Stimulated activated CD4-positive, alpha-beta T cell treated with anti-CD3 and anti-CD28 coated beads, Interleukin-2, amount 100 ng/mL, for 24 hours (primary cell): ENCODE data around the gene MRPS14.

Source experiments
- DNase-seq, 2 donors: peaks; one replicate each; pipeline ENCODE4 v3.0.0-alpha.2; 2020

MRPS14 gene

DNA sequence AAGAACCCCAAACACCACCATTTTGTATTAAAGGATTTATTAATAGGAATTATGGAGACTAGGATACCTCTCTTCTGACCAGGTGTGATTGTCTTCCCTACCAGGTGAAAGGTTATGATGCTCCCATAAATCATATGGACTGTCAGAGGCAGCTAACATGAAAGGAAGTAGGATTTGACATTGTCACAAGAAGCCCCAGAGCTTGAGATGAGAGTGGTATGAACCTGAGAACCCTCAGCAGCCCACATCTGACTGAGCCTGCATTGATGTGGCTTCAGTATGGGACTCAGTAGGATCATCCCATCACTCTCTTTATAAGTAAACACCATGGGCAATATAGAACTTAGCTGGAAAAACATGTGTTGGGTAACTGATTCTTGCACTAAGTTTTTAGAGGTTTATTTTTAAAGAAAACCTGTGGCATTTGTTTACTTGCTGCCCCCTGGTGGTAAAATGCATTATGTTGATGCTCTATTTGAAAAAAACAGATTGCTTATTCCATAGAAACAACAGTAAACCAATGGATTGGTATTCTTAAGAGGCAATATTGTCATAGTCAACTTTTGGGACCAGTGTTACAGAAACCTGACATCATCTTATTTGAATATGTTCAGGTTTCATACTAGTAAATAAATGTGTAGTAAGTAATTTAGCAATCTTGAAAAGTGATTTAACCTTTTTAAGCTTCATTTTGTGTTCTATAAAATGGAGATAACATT, 40.1 kb downstream of the MRPS14 start:
- peak in 1 of 2 donors; percentile 44 for DNase-seq

DNA sequence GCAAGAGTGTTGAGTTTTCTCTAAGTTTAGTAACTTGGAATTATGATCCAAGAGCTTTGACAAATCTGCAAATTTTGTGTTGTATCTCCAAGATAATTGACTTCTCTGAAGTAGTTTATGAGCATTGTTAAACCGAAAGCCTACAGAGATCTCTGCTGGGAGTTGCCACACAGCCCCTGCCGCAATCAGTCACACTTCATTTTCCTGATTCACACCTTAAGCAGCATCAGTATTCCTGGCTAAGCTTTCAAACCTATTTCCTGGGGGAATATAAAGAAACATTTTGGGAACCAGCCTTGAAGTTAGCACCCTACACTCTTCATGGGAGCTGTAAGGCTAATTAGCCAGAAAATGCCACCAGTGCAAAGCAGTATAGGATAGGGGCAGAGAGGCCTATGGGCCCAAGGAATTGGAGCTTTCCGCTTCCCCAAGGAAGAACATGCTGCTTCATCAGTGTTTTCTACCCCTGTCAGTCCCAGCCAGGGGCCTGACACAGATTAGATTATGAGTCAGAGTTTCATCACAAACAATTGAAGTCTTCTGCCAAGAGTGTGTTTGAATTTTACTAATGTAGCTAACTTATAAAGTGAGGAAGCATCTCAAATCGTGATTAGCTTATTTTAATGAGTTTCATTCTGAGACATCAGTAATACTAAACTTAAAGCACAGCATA, 46.7 kb downstream of the MRPS14 start:
- no peak for DNase-seq

DNA sequence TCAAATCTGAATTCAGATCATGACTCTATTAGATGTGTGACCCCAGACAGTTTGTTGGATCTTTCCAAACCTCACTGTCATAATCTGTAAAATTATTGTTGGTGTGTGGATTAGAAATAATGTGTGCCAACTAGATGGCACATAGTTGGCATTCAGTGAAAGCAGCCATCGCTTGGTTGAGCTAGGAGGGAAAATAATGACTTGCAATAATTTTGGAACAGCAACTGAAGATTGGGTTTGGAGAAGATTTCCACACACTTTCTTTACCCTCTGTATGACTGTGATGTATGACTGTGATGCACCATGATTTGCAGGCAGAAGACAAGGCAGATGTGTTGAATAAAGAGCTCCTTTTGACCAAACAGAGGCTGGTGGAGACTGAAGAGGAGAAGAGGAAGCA, 47.5 kb downstream of the MRPS14 start:
- no peak for DNase-seq

- DNase-seq = no peak
Observed at GRCh38 chr1:174974711-174975119, 48.5 kb downstream of the MRPS14 start.

- no peak for DNase-seq
Observed at GRCh38 chr1:174971902-174972301, 51.3 kb downstream of the MRPS14 start.

- DNase-seq = no peak
Observed at GRCh38 chr1:174971466-174971865, 51.8 kb downstream of the MRPS14 start.

DNA sequence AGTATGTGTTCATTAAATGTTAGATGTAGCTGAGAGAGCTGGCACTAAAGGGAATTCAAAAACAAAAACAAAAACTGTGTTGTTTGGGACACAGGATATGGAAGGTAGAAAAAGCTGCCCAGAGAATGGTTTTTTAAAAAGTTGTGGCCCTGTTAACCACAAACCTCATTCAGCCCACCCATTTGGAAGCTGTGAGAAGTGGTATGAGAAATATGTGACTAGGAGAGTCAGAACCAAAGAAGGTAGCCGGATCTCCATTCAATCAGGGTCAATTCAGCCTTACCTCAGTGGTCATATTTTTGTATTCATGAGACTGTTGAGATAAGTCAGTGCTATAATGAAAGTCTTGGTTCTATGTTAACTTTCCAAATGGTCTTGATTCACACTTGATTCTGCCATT, 53.2 kb downstream of the MRPS14 start:
- DNase-seq = no peak

DNA sequence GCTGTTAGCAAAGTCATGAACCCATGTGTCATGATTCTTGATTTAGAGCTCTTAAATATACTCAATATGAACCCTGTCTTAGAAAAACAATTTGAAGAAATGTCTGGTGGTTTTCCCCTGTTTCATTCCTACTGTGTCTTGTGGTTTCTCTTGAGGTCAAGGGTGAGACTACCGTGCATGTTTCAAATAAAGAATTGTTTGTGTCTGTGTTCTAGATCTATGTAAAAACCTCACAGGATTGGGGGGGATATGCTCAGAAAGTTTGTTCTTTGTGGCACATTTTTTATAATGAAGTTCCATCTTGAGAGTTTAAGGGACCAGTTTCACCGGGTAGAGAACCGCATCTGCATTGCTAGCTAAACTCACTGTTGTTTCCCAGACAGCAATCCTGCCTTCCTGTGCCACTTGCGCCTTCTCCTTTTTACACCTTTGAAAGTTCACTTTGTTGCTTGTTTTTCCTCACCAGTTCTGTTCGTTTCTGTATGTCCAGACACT, 54.4 kb downstream of the MRPS14 start:
- DNase-seq = peak in 1 of 2 donors; percentile 27

- no peak for DNase-seq
Observed at GRCh38 chr1:174967845-174968705, 55.1 kb downstream of the MRPS14 start.

DNA sequence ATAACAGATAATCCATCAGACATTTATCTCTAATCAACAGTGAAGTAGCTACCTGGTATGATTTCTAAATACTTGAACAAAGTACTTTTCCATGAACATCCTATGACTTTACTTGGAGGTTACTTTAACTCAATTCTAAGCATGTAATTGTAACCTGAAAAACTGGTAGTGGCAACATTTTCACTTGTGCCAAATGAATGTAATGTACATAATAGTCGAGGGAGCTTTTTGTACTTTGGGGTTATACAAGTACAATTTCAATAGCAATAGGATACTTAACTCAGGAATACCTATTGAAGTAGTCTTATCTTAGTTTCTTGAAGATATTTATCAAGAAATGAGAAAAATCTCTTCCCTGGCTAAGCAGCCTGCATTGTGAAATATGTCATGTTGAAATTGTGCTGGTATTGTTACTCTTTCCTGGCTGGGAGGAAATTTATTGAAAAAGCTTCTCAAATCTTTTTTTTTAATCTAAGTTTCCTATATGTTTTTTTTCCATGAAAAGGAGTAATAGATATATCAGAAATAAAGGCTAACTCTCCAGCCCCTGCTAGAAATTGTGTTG, 57.1 kb downstream of the MRPS14 start:
- no peak for DNase-seq

GRCh38 chr1:174965362-174966007, 57.7 kb downstream of the MRPS14 start:
- peak in 1 of 2 donors; percentile 36 for DNase-seq

DNA sequence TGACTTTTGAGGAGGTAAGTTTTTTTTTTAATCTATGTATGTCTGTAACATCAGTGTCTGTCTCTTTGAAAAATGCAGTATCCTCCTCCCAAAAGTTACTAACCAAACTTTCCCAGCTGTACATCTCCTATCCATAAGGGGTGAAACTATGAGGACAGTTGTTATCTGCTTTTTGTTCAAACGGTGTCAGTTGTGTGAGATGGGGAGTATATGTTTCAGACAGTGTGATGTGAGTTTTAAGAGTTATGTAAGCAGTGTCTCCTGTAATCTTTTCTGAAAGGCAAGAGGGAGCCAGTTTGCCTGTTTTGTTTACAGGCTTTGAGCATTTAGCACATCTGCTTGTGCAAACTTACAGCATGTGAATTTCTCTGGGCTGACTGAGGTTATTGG, 58.3 kb downstream of the MRPS14 start:
- DNase-seq = no peak

- peak in 1 of 2 donors; percentile 23 for DNase-seq
Observed at GRCh38 chr1:174964261-174964971, 58.8 kb downstream of the MRPS14 start.

- no peak for DNase-seq
Observed at GRCh38 chr1:174963529-174964125, 59.6 kb downstream of the MRPS14 start.
